K562 (cell line): ENCODE results near the gene GSTM2.

Source experiments
- ATF6 ChIP-seq: sonication (generic); formaldehyde crosslinking; IDR thresholded peaks from 2 replicates; pipeline ENCODE4 v1.4.0; 2020; ENCODE audit warnings: mild to moderate bottlenecking, missing genetic modification reagents
- CHD4 ChIP-seq: fragments of 200-600 bp; sonication (generic); IDR thresholded peaks from 3 replicates; pipeline ENCODE4 v1.6.1; 2012; ENCODE audit warnings: low read depth, mild to moderate bottlenecking, mixed read lengths, low read length, inconsistent platforms; ENCODE audit not compliant: insufficient read depth, insufficient replicate concordance, poor library complexity, severe bottlenecking
- E2F6 ChIP-seq, 2 experiments: IDR thresholded peaks; 2 replicates each; pipeline ENCODE4 v1.6.1; 2011; ENCODE audit warnings: borderline replicate concordance in 1 of 2, control low read depth in 1 of 2, low read depth in 1 of 2, low read length in 1 of 2, mild to moderate bottlenecking in 1 of 2, mixed read lengths in 1 of 2, moderate library complexity in 1 of 2; ENCODE audit not compliant: insufficient read depth in 1 of 2, insufficient read length in 1 of 2, poor library complexity in 1 of 2, severe bottlenecking in 1 of 2; ENCODE audit errors: extremely low read depth in 1 of 2
- EZH2 ChIP-seq: IDR thresholded peaks from 2 replicates; pipeline ENCODE4 v1.6.1; 2012; ENCODE audit warnings: low read depth, mild to moderate bottlenecking, inconsistent platforms, low read length, borderline replicate concordance
- KLF6 ChIP-seq: fragments of 250-450 bp; sonication (Bioruptor Pico); IDR thresholded peaks from 2 replicates; pipeline ENCODE4 v1.4.0; 2020; ENCODE audit warnings: mild to moderate bottlenecking, moderate library complexity, borderline replicate concordance
- SRF ChIP-seq, 2 experiments: fragments of 250-450, 450-650 bp in 1 of 2; sonication (Bioruptor Pico) in 1 of 2; sonication (generic) in 1 of 2; formaldehyde crosslinking; IDR thresholded peaks; 2 replicates each; pipeline versions ENCODE4 v1.5.0 to v1.5.1; 2020 to 2022; ENCODE audit warnings: mild to moderate bottlenecking in 1 of 2, missing genetic modification reagents in 1 of 2
- XRCC4 ChIP-seq: IDR thresholded peaks from one replicate; pipeline ENCODE4 v1.6.1; 2011; ENCODE audit not compliant: insufficient read depth, insufficient read length; ENCODE audit errors: extremely low read depth
- TF ChIP-seq, protein P1 (sequence below): sonication (generic); formaldehyde crosslinking; IDR thresholded peaks from 2 replicates; pipeline ENCODE4 v1.8.0; 2022; ENCODE audit warnings: mild to moderate bottlenecking, low read depth, missing genetic modification reagents
- TF ChIP-seq, protein P2 (sequence below), 3 experiments: IDR thresholded peaks in 2 of 3; conservative IDR thresholded peaks in 1 of 3; 2 replicates each; pipeline ENCODE4 v1.5.1; 2011 to 2012; ENCODE audit warnings: low read length in 3 of 3, mild to moderate bottlenecking in 3 of 3, control low read depth in 2 of 3, improper control_type of control experiment in 1 of 3, inconsistent platforms in 1 of 3, low read depth in 1 of 3, mixed read lengths in 1 of 3, moderate library complexity in 1 of 3; ENCODE audit not compliant: insufficient read depth in 2 of 3
- TF ChIP-seq, protein P3 (sequence below): fragments of 450-650 bp; IDR thresholded peaks from 2 replicates; pipeline ENCODE4 v1.6.1; 2016; ENCODE audit warnings: missing biosample characterization, missing genetic modification characterization
- TF ChIP-seq, protein P4 (sequence below), 2 experiments: fragments of 450-650 bp in 1 of 2; sonication (generic) in 1 of 2; formaldehyde crosslinking; conservative IDR thresholded peaks; 2 replicates each; pipeline versions ENCODE4 v1.4.0 to v1.8.1; 2020 to 2022; ENCODE audit warnings: mild to moderate bottlenecking in 1 of 2, missing genetic modification reagents in 1 of 2

GRCh38 chr1:109636201-109636952, 31.5 kb upstream of the GSTM2 start:
- no peak for TF ChIP-seq XRCC4
- TF ChIP-seq CHD4, result no peak
- TF ChIP-seq SRF (CRISPR knock-in tag; IDR thresholded peaks at IDR 0.05), result no peak
- TF ChIP-seq KLF6 (CRISPR knock-in tag), result no peak
- TF ChIP-seq EZH2, result no peak
- no peak for TF ChIP-seq E2F6 (IDR thresholded peaks at IDR 0.05; ENCODE audit: borderline replicate concordance in 1 of 2, extremely low read depth in 1 of 2, insufficient read depth in 1 of 2, insufficient read length in 1 of 2, low read depth in 1 of 2, low read length in 1 of 2, poor library complexity in 1 of 2, severe bottlenecking in 1 of 2)
- TF ChIP-seq, protein P1, sequence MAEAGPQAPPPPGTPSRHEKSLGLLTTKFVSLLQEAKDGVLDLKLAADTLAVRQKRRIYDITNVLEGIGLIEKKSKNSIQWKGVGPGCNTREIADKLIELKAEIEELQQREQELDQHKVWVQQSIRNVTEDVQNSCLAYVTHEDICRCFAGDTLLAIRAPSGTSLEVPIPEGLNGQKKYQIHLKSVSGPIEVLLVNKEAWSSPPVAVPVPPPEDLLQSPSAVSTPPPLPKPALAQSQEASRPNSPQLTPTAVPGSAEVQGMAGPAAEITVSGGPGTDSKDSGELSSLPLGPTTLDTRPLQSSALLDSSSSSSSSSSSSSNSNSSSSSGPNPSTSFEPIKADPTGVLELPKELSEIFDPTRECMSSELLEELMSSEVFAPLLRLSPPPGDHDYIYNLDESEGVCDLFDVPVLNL (CRISPR knock-in tag), result no peak
- TF ChIP-seq, protein P2, sequence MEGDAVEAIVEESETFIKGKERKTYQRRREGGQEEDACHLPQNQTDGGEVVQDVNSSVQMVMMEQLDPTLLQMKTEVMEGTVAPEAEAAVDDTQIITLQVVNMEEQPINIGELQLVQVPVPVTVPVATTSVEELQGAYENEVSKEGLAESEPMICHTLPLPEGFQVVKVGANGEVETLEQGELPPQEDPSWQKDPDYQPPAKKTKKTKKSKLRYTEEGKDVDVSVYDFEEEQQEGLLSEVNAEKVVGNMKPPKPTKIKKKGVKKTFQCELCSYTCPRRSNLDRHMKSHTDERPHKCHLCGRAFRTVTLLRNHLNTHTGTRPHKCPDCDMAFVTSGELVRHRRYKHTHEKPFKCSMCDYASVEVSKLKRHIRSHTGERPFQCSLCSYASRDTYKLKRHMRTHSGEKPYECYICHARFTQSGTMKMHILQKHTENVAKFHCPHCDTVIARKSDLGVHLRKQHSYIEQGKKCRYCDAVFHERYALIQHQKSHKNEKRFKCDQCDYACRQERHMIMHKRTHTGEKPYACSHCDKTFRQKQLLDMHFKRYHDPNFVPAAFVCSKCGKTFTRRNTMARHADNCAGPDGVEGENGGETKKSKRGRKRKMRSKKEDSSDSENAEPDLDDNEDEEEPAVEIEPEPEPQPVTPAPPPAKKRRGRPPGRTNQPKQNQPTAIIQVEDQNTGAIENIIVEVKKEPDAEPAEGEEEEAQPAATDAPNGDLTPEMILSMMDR (IDR thresholded peaks at IDR 0.05 in 2 of 3, conservative IDR thresholded peaks at IDR 0.05 in 1 of 3; ENCODE audit: insufficient read depth in 2 of 3, low read depth in 1 of 3, low read length in 3 of 3), result no peak
- TF ChIP-seq, protein P3, sequence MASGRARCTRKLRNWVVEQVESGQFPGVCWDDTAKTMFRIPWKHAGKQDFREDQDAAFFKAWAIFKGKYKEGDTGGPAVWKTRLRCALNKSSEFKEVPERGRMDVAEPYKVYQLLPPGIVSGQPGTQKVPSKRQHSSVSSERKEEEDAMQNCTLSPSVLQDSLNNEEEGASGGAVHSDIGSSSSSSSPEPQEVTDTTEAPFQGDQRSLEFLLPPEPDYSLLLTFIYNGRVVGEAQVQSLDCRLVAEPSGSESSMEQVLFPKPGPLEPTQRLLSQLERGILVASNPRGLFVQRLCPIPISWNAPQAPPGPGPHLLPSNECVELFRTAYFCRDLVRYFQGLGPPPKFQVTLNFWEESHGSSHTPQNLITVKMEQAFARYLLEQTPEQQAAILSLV (tag), result no peak
- no peak for TF ChIP-seq ATF6
- TF ChIP-seq, protein P4, sequence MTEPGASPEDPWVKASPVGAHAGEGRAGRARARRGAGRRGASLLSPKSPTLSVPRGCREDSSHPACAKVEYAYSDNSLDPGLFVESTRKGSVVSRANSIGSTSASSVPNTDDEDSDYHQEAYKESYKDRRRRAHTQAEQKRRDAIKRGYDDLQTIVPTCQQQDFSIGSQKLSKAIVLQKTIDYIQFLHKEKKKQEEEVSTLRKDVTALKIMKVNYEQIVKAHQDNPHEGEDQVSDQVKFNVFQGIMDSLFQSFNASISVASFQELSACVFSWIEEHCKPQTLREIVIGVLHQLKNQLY (CRISPR knock-in tag; conservative IDR thresholded peaks at IDR 0.05), result no peak
